ENCODE measurements around the gene MDC1. TPM values are rescaled to one million over a fixed set of nuclear protein-coding genes. Genes with fewer than 3 reads are reported as not detected.

The MDC1 gene
- polyA plus RNA-seq, 1 donor: 53.0 TPM

DNA sequence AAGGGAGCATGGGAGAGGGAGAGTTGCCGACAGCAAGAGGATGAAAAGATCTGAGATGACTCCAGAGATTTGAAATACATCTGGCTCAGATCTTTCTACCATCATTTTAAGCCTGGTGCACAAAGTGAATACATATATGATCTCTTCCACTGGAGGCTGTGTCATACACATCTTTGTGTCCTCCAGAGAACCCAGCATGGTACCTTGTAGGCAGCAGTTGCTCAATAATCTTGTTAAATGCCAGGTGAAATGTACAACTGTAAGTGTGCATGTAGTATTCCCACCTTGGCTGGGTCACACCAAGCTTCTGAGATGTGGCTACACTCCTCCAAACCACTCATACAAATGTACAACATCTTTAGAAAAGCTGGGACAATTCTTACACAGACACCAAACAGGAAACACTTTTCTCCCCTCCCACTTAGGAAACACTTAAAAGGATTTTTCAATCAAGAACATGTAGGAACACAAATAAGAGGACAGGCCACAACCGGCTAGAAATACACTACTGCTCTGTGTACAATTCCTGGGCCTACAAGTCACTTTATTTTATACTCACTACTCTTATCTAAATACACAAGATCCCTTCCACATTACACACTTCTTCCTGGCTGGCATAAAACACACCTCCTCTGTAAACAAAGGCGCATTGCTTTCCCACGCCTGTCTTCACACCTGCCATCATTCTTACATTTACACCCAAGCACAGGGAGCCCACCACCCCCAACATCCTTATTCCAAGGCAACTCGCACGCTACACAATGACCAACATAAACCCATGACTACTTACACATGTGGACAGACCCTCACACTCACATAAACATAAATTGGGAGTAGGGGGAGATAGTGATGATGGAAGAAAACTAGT is 31.1 kb upstream of the MDC1 start:
- DNase-seq: no peak

DNA sequence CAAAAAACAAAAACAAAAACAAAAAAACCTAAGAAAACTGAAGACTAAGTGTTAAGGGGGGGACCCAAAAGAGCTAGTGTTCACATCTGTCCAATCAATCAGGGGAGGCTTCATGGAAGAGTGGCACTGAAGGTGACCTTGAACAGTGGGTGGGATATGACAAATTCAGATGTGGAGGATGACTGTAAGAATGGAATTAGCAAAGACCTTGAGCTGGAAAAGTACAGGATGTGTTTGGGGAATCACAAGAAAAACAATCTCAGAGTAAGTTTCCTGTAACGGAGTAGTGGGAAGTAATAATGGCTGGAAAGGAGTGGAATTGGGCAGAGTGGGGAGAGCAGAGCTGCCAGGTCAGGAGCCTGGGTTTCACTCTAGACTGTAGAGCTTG is 30.2 kb upstream of the MDC1 start:
- DNase-seq: no peak

DNA sequence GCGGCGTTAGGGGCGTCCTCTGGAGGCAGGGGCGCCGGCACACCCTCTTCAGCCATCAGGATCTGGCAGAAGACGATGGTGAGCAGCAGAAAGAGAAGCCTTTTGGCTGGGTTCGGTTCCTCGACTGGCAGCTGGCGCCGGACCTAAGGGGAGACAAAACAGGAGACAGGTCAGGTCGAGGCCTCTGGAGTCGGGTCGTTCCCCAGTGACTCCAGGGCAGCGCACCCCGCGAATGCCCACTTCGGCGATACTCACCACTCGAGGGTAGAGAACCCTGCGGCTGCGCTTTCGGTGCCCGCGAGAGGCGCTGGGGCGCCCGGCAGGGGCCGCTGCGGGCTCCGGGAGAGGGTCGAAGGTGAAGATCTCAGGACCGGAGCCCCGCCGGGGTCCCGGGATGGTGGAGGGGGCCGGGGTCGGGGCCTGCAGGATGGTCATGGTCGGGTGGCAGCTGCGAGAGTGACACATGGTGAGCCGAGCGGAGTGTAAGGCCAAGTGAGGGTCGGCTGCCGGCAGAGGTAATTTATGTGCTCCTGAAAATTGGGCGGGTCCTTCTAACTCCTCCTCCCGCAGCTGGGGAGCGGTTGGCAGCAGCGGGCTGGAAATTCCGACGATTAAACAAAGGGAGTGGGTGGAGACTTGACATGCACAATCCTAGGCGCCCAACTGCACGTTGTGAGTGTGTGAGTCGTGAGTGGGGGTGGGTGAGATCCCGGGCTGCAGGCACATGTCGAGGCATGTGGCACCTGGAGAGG is 27.1 kb upstream of the MDC1 start, which contains the start of gene IER3:
TSS of gene IER3 (minus strand) at position 494 of the 752 bp plus-strand sequence. CDS start at position 465, 29 bp downstream.
- DNase-seq: peak; percentile 89

DNA sequence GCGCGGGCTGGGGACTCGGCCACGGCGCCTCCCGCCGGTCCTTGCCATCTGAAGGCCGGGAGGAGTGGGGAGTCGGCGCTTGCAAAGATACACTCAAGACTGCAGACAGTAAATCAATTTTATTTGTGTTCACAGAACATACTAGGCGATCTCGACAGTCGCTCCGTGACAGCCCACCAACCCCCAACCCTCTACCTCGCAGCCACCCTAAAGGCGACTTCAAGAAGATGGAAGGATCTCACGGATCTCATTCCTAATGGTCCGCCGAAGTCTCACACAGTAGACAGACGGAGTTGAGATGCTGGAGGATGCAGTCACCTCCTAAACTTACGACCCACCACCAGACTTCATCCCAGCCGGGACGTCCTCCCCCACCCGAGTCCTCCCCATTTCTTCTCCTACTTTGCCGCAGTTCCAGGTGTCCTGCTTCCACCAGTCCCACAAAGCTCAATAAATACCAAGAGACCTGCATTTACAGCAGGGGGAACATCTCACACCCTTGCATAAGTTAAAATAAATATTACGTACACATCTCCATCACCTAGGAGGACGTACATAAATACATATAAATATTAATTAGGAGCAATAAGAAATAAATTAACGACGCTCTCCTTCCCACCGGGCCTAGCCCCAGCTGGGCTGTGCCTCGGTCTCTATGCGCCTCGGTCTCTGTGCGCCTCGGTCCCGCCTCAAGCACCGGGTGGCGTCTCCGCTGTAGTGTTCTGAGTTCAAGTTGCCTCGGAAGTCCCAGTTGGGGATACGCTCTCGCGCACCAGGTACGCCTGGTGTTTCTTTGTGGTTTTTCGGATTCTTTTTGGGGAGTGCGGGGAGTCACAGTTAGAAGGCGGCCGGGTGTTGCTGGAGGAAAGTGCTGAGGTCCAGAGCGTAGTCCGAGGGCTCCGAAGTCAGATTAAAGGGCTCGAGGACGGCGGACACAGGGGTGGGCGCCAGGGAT is 26.3 kb upstream of the MDC1 start:
- DNase-seq: peak; percentile 50

DNA sequence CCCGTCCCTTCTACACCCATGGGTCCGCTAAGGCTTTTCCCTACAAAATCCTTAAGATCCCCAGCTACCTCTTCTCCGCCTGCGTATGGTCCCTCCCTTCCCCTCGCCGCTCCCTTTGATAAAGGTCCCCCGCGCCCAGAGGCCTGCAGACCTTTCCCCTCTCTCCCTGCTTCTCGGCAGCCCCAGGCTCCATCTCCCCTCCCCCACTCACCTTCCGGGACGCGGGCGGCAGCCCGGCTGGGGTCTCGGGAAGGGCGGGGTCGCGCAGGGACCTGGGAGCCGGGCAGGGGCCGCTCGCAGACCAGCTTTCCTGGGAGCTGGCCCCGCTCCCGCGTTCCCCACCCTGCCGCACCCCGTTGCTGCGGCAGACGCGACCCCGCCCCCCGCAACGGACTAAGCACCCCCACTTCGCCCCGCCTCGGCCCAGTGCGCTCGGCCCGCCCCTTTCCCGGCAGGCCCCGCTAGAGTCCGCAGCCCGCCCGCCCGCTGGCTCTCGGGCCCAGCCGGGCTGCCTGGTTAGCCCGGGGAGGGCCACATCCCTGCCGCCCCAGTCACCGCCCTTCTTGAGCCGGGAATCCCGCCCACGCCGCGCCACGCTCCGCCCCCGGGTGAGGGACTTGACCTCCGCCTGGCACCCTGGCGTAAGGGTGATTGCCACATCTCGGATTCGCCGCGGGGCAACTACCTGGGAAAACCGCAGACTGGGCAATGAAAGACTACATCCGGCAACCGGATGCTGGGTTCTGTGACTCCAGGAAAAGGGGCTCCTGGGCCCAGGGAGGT is 25.4 kb upstream of the MDC1 start, which contains the start of gene FLOT1:
TSS of gene FLOT1 (minus strand) at position 372 of the 783 bp plus-strand sequence. CDS start 498 bp downstream, outside the sequence.
- DNase-seq: peak; percentile 87

DNA sequence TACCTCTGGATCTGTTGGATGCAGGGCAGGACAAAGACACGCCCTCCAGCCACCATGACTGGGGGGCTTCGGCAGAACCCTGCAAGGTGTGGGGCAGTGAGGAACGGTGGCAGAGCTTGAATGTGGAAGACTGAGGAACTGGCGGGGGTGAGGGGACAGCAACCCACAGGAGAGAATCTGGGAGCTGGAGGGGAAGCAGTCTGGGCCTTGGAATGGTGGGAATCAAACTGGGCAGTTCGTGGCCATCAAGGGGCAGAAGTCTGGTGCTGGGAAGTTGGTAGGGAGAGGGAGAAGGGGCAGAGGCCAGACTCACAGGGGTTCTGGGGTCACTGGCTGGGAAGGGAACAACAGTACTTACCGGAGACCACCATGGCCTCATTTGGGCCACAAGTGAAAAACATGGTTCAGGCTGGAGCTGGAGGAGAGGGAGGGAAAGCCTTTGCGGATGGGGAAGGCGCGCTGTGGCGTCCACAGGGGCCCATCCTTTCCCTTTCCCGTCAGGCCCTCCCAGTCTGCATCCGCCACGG is 24.8 kb upstream of the MDC1 start:
- DNase-seq: no peak

DNA sequence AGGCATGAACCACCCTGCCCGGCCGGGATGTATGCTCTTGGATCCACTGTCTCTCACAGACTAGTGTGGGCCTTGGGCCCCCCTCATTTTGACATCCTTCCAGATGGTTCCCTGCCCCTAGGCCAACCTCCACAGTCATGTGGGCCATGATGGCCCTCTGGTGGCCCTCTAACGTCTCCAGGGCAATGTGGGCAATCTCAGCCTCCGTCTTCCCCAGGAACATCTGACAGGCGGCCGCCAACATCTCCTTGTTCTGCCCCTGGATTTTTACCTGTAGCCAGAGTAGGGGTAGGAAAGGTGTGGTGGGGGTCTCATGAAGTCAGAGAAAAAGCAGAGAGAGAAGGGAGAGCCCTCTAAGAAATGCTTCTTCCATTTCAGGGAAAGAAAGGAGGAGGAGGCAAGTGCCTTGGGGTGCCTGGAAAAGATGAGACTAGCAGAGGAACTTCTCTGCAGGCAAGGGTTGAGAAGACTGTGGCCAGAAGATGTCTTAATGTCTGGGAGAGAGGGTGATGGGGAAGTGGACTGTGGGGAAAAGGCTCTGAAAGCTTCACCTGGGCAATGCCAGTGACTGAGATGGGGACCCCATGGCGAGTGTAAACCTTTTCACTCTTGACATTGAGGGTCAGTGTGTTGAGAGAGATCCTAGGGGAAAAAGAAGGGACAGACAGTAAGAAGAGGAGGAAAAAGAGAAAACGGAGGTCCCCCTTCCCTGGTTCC is 24.1 kb upstream of the MDC1 start:
- no peak for DNase-seq

DNA sequence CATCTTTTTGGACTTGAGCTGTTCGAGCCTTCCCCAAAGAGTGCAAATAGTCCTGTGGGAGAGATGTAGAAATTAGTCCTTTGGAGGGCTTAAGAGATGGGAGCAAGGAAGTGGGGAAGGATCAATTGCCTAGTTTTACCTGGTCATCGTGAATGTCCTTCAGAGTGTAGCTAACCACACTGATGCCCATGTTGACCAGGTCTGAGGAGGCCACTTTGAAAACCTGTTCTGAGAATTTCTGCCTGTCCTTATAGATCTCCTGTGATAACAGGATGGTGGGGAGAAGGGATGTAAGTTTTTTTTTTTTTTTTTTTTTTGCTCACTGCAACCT is 23.4 kb upstream of the MDC1 start:
- DNase-seq: no peak

DNA sequence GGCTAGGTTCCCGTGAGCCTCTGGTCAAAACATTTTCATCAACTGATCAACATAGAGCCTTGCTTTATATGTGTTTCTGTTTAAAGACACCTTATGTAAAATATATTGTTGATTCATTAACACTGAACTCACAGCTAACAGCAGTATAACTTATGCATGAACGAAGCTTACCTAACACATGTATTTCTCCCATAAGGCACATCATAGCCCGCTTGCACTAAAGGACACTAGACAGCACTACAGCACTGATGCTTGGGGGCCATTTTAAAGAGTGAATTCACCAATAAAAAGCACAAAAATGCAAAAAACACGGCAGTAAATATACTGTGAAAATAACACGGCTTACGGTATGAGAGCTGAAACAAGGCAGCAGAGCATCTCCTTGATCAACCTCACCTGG is 21.5 kb upstream of the MDC1 start:
- no peak for DNase-seq

DNA sequence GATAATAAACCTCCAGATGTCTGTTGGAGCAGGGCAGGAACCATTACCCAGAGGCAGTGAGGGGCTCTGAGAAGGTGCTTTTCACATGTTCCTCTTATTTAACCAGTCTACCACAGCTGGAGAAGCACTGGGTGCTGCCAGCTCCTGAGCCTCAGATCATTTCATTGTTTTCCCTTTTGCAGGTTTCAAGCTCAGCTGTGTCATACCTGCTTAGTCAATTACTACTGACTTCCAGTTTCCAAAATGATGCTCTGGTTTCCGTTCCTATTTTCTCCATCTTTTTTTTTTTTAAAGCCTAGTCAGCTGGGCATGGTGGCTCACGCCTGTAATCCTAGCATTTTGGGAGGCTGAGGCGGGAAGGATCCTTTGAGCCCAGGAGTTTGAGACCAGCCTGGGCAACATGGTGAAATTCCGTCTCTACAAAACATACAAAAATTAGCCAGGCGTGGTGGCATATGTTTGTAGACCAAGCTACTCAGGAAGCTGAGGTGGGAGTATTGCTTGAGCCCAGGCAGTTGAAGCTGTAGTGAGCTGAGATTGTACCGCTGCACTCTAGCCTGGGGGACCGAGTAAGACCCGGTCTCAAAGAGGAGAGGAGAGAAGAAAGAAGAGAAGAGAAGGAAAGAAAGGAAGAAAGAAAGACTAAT is 18.7 kb upstream of the MDC1 start:
- DNase-seq: no peak

DNA sequence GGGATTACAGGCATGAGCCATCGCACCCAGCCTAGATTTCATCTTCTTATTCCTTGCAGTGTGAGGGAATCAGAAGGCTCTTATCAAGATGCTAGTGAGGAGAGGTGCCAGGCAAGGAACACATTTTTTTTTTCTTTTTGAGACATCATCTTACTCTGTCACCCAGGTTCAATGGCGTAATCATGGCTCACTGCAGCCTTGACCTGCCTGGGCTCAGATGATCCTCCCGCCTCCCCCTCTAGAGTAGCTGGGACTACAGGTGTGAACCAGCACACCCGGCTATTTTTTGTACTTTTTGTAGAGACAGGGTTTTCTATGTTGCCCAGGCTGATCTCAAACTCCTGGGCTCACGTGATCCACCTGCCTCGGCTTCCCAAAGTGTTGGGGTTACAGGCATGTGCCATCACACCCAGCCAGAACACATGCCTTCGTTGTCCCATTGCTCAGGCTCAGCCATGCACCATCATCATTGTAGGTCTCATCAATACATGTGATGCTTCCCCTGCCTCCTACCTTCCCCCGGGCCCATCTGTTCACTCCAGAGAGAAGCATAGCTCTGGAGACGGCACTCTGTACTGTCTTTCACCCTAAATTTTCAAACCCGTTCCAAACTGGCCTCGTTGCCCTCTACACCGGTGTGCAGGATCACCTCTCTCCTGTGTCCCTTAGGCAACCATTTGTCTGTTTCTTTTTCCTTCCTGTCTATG is 15.3 kb upstream of the MDC1 start:
- no peak for DNase-seq

DNA sequence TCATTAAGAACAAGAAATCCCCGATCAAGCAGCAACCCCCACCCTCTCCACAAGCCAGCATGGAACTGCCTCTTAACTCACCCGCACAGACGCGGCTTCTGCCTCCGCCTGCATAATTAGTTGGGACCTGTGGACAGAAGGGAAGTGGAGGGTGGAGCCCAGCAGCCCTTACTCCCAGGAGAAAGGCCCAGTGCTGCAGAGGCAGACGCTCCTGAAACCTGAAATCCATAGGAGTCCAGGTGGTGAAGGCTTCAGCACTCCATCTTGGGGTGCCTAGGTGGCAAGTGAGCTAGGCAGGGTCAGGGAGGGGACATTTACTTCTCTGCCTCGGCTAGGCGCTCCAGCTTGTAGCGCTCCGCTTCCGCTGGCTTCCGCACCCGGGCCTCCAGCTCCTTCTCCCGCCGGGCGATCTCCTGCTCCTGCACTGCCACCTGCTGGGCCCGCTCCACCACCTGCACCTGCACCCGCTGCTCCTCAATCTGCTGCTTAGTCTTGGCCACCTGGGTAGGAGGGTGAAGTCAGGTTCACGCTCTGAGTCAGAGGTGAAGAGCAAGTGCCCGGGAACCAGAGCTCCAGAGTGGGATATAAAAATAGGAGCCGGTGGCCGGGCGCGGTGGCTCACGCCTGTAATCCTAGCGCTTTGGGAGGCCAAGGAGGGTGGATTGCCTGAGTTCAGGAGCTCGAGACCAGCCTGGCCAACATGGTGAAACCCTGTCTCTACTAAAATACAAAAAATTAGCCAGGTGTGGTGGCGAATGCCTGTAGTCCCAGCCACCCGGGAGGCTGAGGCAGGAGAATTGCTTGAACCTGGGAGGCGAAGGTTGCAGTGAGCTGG is 13.7 kb upstream of the MDC1 start:
- no peak for DNase-seq

DNA sequence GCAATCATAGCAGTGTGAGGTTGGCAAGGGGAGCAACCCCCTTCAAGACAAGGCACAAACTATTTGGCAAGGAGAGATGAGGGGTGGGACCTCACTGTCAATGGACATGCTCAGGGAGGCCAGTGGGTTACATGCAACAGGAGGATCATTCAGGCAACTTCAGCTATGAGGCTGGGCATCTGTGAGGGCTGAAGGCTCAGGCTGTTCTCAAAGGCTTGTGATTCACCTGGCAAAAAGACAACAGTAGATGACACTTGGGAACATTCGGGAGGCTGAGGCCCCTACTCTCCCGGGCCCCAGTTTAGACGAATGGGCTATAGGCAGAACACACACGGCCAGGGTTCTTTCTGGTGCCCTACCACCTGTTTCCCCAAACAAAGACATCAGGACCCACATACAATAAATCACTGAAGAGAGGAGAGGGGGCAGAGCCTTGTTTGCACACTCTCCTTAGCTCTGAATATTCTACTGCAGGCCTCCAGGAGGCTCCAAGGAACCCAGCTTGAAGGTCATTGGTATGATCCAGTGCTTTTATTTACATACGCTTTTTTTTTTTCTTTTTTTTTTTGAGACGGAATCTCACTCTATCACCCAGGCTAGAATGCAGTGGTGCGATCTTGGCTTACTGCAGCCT is 11.0 kb upstream of the MDC1 start:
- no peak for DNase-seq

DNA sequence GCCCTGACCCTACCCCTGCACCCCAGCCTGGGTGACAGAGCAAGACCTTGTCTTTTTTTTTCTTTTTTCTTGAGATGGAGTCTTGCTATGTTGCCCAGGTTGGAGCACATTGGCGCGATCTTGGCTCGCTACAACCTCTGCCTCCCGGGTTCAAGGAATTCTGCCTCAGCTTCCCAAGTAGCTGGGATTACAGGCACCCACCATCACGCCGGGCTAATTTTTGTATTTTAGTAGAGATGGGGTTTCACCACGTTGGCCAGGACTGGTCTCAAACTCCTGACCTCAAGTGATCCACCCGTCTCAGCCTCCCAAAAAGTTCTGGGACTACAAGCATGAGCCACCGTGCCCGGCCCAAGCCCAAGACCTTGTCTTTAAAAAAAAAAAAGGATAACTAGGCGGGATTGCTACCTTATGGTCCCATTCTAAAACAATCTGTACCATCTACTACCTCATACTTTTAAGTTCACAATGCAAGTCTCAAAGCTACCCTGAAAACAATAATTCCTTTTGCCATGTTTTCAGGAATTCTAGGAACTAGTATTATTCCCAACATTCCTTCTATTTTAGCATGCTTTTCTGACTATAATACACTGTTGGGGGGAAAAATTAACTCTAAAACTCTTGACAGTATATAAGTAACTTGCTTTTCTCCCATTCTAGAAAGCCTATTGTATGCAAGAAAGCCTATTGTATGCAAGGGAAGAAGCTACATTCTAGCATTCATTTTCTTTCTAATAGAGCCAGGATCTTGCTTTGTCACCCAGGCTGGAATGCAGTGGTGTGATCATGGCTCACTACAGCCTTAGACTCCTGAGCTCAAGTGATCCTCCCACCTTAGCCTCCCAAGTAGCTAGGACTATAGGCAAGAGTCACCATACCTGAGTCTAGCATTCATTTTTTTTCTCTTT is 9.7 kb upstream of the MDC1 start:
- no peak for DNase-seq

DNA sequence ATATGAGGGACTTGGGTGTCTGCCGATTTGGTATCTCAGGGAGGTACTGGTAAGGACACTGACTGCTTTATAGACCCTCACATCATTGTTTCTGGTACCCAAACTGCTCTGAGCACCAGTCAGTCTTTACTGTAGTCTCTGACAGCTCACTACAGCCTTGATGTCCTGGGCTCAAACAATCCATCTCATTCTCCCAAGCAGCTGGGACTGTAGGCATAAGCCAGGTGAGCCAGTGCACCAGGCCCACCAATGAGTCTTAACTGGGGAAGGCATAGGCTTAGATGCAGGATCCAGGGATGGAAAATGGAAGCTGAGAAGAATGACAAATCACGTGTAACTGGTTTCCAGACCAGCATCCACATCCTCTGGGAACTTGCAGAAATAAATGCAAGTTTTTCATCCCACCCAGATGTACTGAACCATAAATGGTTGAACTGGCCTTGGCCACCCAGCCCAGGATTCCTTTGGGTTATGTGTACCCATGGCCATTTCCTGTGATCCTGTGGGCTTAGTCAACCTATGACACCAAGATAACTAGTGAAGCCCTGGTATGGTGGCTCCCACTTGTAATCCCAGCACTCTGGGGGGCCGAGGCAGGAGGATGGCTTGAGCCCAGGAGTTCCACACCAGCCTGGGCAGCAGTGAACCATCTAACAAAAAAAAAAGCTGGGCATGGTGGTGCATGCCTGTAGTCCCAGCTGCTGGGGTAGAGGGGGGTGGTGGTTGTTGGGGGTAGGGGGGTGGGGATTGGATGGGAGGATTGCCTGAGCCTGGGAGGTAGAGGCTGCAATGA is 8.8 kb upstream of the MDC1 start:
- DNase-seq: no peak

All from left kidney (tissue), 2 donors.